Activated naive CD4-positive, alpha-beta T cell treated with anti-CD3 and anti-CD28 coated beads, Interleukin-2, amount 50 U/mL, for 72 hours (primary cell): ENCODE measurements around the gene PAX1. TPM values are rescaled to one million over a fixed set of nuclear protein-coding genes. Genes with fewer than 3 reads are reported as not detected.

Experiments used
- total RNA-seq, 2 donors: library from RNA; stranded (reverse); gene quantifications; one replicate each; pipeline ENCODE4 v1.2.3, GENCODE V29; 2022

Gene PAX1
- total RNA-seq, 2 donors from 2014 or later, result not detected

Other genes with a start within 250 kb of the PAX1 start
- not detected for gene NKX2-2, start 191.6 kb upstream of the PAX1 start, total RNA-seq